Measurements from ENCODE around the gene CNOT2. TPM values are rescaled to one million over a fixed set of nuclear protein-coding genes. Genes with fewer than 3 reads are reported as not detected.

Gene CNOT2
- total and polyA plus RNA-seq, 3 donors from 2014 or later, result 56.1 to 127 (median 99.1) TPM

DNA sequence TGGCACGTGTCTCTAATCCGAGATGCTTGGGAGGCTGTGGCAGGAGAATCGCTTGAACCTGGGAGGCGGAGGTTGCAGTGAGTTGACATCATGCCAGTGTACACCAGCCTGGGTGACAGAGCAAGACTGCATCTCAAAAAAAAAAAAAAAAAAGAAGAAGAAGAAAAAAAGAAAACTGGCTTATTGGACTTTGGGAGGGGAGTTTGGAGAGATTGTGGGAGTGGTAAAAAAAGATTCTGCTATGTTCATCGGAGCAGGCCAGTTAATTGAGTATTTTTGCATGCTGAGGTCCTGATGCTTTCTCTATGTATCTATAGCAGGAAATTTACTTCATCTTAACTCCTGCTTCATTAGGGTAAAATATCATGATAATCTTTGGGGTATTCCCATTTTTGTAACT, 11.6 kb downstream of the CNOT2 start:
- intact Hi-C loops (cut with DNase I; ENCODE audit: low total_unique reads), result no loop called here
- Histone ChIP-seq H3K27me3 (no peaks in the 10 kb centered on the region), H3K4me3 (no peak overlapping the region), H3K27ac (no peak overlapping the region), H3K9me3 (no peaks in the 10 kb centered on the region), H3K4me1 (no peaks in the 10 kb centered on the region), H3K36me3 (ENCODE audit: low read depth, missing control alignments) (no peaks in the 10 kb centered on the region)
- WGBS, 2 donors, result 79 to 88% methylated on average over 5 of the region's 5 CpGs
- no peak for TF ChIP-seq POLR2A (IDR thresholded peaks at IDR 0.05)
- TF ChIP-seq CTCF (IDR thresholded peaks at IDR 0.05), result no peak
- DNase-seq, result no peak

DNA sequence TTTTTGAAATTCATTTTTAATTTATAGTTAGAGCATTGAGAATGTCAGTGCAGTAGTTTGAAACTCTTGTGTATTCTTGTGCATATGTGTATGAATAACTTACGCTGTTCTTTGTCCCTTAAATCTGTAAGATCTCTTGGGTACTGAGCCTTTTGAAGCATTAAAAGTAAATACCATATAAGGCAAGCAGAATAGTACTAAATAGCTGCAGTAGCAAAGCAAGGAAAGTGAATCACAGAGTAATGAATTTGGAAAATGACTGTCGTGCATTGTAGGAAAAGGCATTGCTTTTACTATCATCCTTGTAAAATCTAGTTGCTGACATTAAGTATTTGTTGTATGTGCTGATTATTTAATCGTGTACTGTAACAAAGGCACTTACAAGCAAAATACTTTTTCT, 12.1 kb downstream of the CNOT2 start:
- Histone ChIP-seq H3K27me3 (no peaks in the 10 kb centered on the region), H3K36me3 (ENCODE audit: low read depth, missing control alignments) (no peaks in the 10 kb centered on the region), H3K9me3 (no peaks in the 10 kb centered on the region), H3K4me1 (no peaks in the 10 kb centered on the region), H3K4me3 (no peak overlapping the region), H3K27ac (no peak overlapping the region)
- WGBS, 2 donors, result 46% methylated on average over 3 of the region's 3 CpGs
- no peak for DNase-seq
- TF ChIP-seq POLR2A (IDR thresholded peaks at IDR 0.05) (no peak), CTCF (IDR thresholded peaks at IDR 0.05) (no peak)
- intact Hi-C loops (cut with DNase I; ENCODE audit: low total_unique reads), result no loop called here

DNA sequence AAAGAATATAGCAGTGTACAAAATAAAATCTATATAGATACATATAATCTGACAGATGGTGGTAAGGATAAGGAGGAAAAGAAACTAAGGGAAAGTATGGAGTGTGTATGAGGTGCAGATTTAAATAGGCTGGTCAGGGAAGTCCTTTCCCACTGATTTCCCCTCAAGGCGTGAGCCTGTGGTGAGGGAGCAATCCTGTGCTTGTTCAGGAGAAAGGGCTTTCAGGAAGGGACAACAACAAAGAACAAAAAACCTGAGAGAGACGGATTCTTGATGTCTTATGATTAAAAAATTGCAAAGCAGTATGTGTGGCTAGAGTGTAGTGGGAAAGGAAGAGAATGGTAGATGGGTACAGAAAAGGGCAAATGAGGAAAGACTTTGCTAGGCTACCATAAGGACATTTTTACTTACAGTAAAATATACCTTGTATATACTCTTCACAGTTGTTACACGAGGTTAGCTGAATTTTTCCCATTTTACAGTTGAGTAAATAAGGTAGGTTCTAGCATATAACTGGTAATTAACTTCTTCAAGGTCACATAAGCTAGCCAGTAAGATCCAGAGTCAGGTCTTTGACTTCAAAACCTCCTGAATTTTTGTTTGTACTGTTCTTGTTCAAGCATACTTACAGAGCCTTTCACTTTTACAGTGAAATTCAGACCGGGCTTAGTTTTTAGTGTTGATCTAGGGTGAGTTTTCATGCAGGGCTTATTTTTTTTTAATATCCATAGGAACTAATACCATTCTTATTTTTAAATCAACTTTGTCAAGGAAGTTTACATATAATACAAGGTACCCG, 15.6 kb downstream of the CNOT2 start:
- TF ChIP-seq CTCF (IDR thresholded peaks at IDR 0.05) (no peak), POLR2A (IDR thresholded peaks at IDR 0.05) (no peak)
- Histone ChIP-seq H3K9me3 (no peaks in the 10 kb centered on the region), H3K36me3 (ENCODE audit: low read depth, missing control alignments) (no peaks in the 10 kb centered on the region), H3K27me3 (no peaks in the 10 kb centered on the region), H3K27ac (no peak overlapping the region), H3K4me3 (no peak overlapping the region), H3K4me1 (no peaks in the 10 kb centered on the region)
- WGBS, 2 donors, result 94% methylated on average over 5 of the region's 5 CpGs
- intact Hi-C loops (cut with DNase I; ENCODE audit: low total_unique reads), result no loop called here
- DNase-seq, result no peak

- intact Hi-C loops (cut with DNase I; ENCODE audit: low total_unique reads), result no loop called here
- Histone ChIP-seq H3K27ac (no peak overlapping the region), H3K9me3 (no peaks in the 10 kb centered on the region), H3K4me1 (no peaks in the 10 kb centered on the region), H3K36me3 (ENCODE audit: low read depth, missing control alignments) (no peaks in the 10 kb centered on the region), H3K27me3 (no peaks in the 10 kb centered on the region), H3K4me3 (no peak overlapping the region)
- TF ChIP-seq CTCF (IDR thresholded peaks at IDR 0.05), result no peak
- TF ChIP-seq POLR2A (IDR thresholded peaks at IDR 0.05), result no peak
- WGBS, 2 donors, result 94 to 95% methylated on average over 1 of the region's 1 CpG
- DNase-seq, result no peak
These were observed 17.4 kb downstream of the CNOT2 start for GRCh38 chr12:70260646-70261045.
